Colonic mucosa (tissue), 4 donors: ENCODE data around the gene PKMYT1. TPM values are rescaled to one million over a fixed set of nuclear protein-coding genes. Genes with fewer than 3 reads are reported as not detected.

ENCODE experiments used
- DNase-seq: peaks from one replicate; pipeline ENCODE4 v3.0.0-alpha.2; 2020
- H3K27ac ChIP-seq: fragments of 200-600 bp; one replicate; pipeline ENCODE4 v1.8.0; 2021
- H3K27me3 ChIP-seq: fragments of 200-600 bp; one replicate; pipeline ENCODE4 v1.8.0; 2021
- H3K36me3 ChIP-seq: fragments of 200-600 bp; one replicate; pipeline ENCODE4 v1.8.0; 2021
- H3K4me1 ChIP-seq: fragments of 200-600 bp; one replicate; pipeline ENCODE4 v1.8.0; 2021; ENCODE audit warnings: mild to moderate bottlenecking
- H3K4me3 ChIP-seq: fragments of 200-600 bp; one replicate; pipeline ENCODE4 v1.8.0; 2021
- H3K9ac ChIP-seq, 2 donors: one replicate each; pipeline ENCODE4 v1.7.0; 2013; ENCODE audit warnings: control low read depth in 2 of 2, low read depth in 2 of 2, low read length in 2 of 2
- H3K9me3 ChIP-seq: fragments of 200-600 bp; one replicate; pipeline ENCODE4 v1.8.0; 2021
- CTCF ChIP-seq: fragments of 200-600 bp; IDR thresholded peaks from one replicate; pipeline ENCODE4 v1.8.0; 2022; ENCODE audit warnings: antibody characterized with exemption, mild to moderate bottlenecking
- intact Hi-C: fragments of 100-400 bp; cut with DNase I; formaldehyde crosslinking; loops from one replicate; pipeline ENCODE4 v1.14.1; 2022
- total RNA-seq, 2 donors: library from RNA; stranded (reverse); fragmentation: NEBNext Ultra II Directional in 1 of 2; extraction: Animal tissue kit (Norgen Biotek cat#: 25700) in 1 of 2; gene quantifications; one replicate each; pipeline ENCODE4 v1.2.1, GENCODE V29; 2021
- donor health status: healthy.
- donor health status: DM: no; HTN: no; CAD: no.
- donor health status: DM: no; HTN: no; CAD: no.

The PKMYT1 gene
- total RNA-seq, 2 donors from 2014 or later, result 9.5 to 76.6 TPM

- Histone ChIP-seq H3K4me1 (no peaks in the 10 kb centered on the region), H3K36me3 (peaks cover 10% of the 10 kb centered on the region), H3K27me3 (no peaks in the 10 kb centered on the region), H3K9me3 (no peaks in the 10 kb centered on the region), H3K9ac (no peak overlapping the region), H3K27ac (no peak overlapping the region), H3K4me3 (no peak overlapping the region)
- intact Hi-C loops, result no loop called here
- TF ChIP-seq CTCF, result no peak
- no peak for DNase-seq
Measured at GRCh38 chr16:2942045-2942444, 38.2 kb downstream of the PKMYT1 start.

DNA sequence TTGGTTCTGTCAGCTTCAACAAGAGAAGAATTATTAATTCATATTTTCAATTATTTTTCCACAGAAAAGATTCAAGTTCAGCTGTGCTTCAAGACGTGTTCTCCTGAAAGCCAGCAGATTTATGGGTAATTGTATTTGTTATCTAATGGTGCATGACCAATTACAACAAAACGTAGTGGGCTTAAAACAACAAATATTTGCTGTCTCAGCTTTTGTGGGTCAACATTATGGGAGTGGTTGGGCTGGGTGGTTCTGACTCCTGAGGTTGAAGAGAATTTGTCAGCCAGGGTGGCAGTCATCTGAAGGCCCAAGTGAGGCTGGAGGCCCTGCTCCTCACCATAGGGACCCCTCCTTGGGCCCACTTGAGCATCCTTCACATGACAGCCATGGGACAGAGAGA lies 40.3 kb downstream of the PKMYT1 start:
- no peaks in the 10 kb centered on the region for H3K4me1 ChIP-seq
- no peak overlapping the region for H3K9ac ChIP-seq
- intact Hi-C loops, result no loop called here
- no peak for TF ChIP-seq CTCF
- H3K9me3 ChIP-seq, result no peaks in the 10 kb centered on the region
- H3K36me3 ChIP-seq, result peaks cover 10% of the 10 kb centered on the region
- no peak overlapping the region for H3K4me3 ChIP-seq
- DNase-seq, result no peak
- H3K27me3 ChIP-seq, result no peaks in the 10 kb centered on the region
- no peak overlapping the region for H3K27ac ChIP-seq

DNA sequence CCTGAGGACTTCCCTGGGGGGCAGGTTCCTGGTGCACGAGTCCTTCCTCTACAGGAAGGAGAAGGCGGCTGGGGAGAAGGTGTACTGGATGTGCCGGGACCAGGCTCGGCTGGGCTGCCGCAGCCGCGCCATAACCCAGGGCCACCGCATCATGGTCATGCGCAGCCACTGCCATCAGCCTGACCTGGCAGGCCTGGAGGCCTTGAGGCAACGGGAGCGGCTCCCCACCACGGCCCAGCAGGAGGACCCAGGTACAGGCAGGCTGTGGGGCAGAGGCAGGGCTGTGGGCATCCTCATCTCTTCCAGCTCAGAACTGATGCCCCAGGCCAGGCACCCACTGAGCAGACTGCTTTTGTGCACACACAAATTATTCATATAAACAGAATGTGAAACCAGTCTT lies 42.0 kb downstream of the PKMYT1 start:
- intact Hi-C loops, result no loop called here
- TF ChIP-seq CTCF, result no peak
- DNase-seq, result no peak
- Histone ChIP-seq H3K9me3 (no peaks in the 10 kb centered on the region), H3K27me3 (no peaks in the 10 kb centered on the region), H3K27ac (no peak overlapping the region), H3K9ac (no peak overlapping the region), H3K4me3 (no peak overlapping the region), H3K4me1 (no peaks in the 10 kb centered on the region), H3K36me3 (peaks cover 10% of the 10 kb centered on the region)

GRCh38 chr16:2937170-2937569 lies 43.1 kb downstream of the PKMYT1 start:
- Histone ChIP-seq H3K4me3 (no peak overlapping the region), H3K4me1 (no peaks in the 10 kb centered on the region), H3K27ac (no peak overlapping the region), H3K27me3 (no peaks in the 10 kb centered on the region), H3K9ac (no peak overlapping the region), H3K9me3 (no peaks in the 10 kb centered on the region), H3K36me3 (peaks cover 10% of the 10 kb centered on the region)
- DNase-seq, result no peak
- intact Hi-C loops, result no loop called here
- no peak for TF ChIP-seq CTCF

DNA sequence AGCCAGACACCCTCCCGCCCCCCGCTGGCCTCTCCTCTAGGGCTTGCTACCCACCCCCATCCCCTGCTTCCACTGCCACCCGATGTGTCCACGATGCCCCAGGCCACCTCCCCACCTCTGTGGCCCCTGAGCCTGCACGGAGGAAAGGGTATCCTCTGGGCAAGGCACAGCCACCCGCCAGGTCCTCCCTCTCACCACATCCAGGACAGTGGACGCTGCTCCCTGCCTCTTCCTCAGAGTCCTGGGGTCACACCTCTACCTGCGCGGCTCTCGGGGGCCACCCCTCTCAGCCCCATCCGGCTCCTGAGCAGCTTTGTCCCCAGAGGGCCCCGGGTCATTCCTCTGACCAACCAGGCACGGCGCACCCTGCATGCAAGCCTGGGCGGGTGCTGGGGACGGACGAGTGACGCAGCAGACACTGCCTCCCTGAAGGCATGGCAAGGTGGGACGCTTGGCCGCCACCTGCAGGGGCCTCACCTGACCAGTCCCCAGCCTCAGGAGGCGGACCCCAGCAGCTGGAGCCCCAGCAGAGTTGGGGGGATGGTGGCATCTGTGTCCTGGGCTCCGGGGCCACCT lies 43.7 kb downstream of the PKMYT1 start:
- no peak for DNase-seq
- Histone ChIP-seq H3K36me3 (peaks cover 10% of the 10 kb centered on the region), H3K9ac (no peak overlapping the region), H3K4me1 (no peaks in the 10 kb centered on the region), H3K27ac (no peak overlapping the region), H3K4me3 (no peak overlapping the region), H3K27me3 (no peaks in the 10 kb centered on the region), H3K9me3 (no peaks in the 10 kb centered on the region)
- intact Hi-C loops, result no loop called here
- TF ChIP-seq CTCF, result no peak
